Stimulated activated CD8-positive, alpha-beta memory T cell treated with anti-CD3 and anti-CD28 coated beads, Interleukin-7, amount 100 ng/mL, for 24 hours (primary cell): ENCODE data around the gene LRP1B.
"Not testable (repeated sequence)": the region's sequence is repeated elsewhere in the genome, so short reads cannot be mapped to it uniquely, and the experiment has no call there.

Source experiments
- DNase-seq: peaks from one replicate; pipeline ENCODE4 v3.0.0-alpha.2; 2020; ENCODE audit warnings: low read depth

LRP1B gene

GRCh38 chr2:141301551-141301950 lies 829.3 kb downstream of the LRP1B start:
- DNase-seq, result no peak

- no peak for DNase-seq
Observed at GRCh38 chr2:141280037-141280436, 850.8 kb downstream of the LRP1B start.

DNA sequence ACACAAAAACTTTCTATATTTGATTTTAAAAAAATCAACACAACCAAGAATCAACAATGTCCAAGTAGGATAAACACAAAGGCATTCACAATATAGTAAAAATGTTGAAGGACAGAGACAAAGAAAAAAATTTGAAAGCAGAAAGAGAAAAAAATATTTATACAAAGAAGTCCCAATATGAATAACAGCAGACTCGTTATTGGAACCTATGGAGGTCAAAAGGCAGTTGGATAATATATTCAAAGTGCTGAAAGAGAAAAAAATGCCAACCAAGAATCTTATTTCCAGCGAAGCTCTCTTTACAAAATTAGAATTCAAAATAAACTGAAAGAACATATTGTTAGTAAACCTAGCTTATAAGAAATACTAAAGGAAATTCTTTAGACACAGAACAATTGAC lies 859.5 kb downstream of the LRP1B start:
- no peak for DNase-seq

DNA sequence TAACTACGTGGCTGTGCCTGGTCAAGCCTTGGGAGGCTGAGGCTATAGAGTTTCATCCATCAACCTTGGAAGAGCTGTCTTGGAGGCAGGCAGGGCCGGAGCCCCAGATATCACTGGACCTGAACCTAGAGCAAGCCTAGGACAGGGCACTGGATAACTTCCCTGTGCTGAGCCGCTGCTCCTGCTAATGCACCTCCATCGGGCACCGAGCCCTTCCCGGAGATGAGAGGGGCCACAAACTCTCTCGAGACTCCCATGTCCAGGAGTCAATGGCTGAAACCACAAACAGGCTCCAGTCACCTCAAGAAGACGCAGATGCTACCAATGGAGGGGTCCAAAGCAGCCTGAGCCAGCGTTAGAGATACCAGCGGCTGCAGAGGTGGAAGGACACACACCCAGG lies 866.0 kb downstream of the LRP1B start:
- DNase-seq, result no peak

DNA sequence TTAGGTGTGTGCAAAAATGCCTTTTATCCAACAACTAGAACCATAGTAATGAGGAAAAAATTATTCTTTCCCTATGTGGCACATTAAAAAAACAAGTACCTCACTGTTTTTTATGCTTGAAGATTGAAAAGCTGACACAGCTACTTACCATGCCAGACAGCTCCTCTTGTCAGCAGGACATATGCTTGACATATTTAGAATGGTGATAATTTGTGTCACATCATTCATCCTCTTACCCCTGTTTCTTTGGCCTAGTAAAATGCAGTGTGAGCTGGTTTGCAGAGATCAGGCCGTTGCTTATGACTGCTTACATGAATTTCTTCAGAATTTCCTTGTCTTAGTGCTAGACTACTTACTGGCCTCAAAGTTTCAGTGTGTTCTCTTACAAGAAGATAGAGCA lies 869.9 kb downstream of the LRP1B start:
- DNase-seq, result no peak

DNA sequence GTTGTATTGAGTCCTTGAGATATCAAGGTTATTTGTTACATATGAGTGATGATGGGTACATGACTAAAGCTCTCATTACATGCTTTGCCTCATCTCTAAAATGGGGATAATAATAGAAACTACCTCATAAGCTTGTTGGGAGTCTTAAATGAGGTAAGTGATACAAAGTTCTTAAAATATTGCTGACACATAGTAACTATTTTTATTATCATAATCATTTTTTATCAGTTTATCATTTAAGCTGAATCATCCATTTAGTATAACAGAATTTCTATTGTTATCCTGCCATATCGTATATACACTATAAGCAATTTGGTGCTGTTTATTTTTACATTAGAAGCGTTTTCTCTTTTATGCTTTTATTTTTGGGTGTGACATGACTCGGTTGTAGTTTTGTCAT lies 871.1 kb downstream of the LRP1B start:
- no peak for DNase-seq

DNA sequence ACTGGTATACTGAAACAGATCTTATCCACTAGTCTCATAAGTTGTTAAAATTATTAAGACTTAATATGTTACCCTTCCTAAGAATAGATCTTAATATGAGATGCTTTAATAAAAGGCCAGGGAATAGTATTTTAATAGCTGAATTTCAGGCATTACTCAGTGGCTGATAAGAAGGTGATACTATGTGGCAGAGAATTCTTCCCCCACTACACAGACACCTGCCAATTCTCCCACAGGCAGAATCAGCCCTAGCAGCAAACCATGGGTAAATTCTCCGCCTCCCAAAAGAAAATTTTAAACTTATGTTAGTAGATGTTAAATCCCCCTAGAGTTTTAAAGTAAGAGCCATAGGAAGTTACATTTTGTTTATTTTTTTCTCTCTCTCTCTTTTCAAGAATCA lies 888.8 kb downstream of the LRP1B start:
- no peak for DNase-seq

DNA sequence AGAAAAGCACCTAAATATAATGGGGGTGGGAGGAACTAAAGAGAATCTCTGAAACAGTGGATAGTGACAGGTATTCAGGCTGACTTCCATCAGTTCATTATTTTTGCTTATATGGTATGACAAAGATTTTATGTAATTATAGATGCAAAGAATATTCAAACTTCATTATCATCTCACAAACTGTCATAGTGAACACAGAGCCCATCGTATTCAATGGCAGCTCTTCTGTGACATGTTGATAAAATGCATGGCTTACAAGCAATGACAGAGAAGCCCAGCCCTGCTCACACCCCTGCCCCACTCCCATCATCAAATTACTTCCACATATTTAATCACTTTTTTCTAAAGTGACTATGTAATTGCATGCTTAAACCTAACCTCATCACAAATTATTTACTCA lies 904.3 kb downstream of the LRP1B start:
- DNase-seq, result no peak

DNA sequence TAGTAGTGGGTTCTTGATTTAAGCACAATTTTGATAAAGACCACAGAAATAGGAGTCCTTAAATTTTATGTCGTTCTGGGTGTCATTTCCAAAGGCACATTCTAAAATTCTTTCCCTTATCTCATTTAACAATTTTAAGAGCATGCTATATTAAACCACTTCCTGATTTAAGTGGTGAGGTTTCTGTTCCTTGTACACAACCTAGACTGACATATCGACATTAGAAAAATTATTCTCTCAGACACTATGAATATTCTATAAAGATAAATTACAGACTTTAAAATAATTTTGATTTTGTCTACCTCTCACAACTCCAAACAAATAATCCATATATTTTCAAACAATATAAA lies 923.8 kb downstream of the LRP1B start:
- no peak for DNase-seq

DNA sequence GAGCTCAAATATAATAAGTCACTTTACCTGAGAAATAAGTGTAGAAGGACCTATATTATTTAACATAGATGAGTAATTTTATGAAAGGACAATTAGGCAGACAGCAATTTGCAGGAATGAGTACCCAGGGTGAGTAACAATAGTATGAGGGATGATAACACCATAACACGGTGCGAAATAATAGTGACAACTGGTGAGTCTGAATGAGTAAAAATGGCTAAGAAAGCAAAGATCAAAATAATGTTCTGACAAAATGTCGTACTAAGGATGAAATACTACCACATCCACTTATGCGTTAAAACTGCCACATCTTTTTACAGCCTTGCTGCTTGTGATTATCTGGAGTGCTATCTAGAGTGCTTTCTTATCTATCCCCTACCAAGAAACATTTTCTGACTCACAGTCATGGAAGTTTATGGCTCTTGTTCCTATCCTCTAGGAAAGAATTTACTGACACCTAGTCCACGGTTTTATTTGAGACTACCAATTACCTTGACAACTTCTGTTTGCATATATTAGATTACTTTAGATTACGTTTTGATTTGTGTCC lies 929.7 kb downstream of the LRP1B start:
- DNase-seq, result no peak

GRCh38 chr2:141200191-141200590 lies 930.6 kb downstream of the LRP1B start:
- DNase-seq, result no peak

GRCh38 chr2:141199711-141200110 lies 931.1 kb downstream of the LRP1B start:
- no peak for DNase-seq

GRCh38 chr2:141195087-141195486 lies 935.7 kb downstream of the LRP1B start:
- no peak for DNase-seq

- DNase-seq, result no peak
Observed at GRCh38 chr2:141187075-141187439, 943.8 kb downstream of the LRP1B start.

DNA sequence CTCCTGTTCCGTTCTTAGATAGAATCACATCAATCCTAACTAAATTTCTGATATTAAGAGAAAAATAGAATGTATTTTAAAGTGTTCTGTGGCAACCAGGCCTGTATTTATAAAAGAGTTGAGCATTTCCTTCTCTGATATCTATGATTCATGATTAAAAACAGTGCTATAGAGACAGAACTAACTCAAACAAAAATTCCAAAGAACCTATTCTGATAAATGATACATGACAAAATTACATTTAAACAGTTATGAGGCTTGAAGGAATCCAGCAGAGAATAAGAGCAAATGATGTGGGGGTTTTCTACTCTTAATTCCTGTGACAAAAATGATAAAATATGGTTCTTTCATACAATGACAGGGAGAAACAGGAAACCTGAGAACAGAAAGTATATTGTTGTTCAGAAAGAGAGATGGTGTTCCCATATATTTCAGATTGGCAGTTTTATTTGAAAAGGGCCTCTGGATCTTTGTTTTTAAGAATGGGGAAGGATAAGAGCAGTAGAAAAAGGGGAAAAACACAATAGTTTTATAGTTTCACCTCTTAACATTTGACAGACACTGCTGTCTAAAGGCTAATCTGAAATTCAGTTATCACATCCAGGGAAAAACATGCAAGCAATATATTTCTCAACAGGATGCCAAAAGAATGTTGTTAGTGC lies 944.3 kb downstream of the LRP1B start:
- no peak for DNase-seq

- no peak for DNase-seq
Observed at GRCh38 chr2:141182246-141182645, 948.6 kb downstream of the LRP1B start.

DNA sequence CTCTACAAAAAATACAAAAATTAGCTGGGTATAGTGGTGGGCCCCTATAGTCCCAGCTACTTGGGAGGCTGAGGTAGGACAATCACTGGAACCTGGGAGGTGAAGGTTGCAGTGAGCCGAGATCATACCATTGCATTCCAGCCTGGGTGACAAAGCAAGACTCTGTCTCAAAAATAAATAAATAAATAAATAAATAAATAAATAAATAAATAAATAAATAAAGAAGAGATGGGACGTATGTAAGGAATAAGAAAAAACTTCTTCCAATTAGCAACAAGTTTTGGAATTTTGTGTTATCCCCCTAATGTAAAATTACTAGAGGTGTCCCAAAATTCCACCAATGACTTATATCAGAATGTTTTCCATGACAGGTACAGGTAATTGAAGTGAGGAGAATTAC lies 961.7 kb downstream of the LRP1B start:
- DNase-seq, result not testable (repeated sequence)

- DNase-seq, result no peak
Observed at GRCh38 chr2:141162314-141162713, 968.5 kb downstream of the LRP1B start.

DNA sequence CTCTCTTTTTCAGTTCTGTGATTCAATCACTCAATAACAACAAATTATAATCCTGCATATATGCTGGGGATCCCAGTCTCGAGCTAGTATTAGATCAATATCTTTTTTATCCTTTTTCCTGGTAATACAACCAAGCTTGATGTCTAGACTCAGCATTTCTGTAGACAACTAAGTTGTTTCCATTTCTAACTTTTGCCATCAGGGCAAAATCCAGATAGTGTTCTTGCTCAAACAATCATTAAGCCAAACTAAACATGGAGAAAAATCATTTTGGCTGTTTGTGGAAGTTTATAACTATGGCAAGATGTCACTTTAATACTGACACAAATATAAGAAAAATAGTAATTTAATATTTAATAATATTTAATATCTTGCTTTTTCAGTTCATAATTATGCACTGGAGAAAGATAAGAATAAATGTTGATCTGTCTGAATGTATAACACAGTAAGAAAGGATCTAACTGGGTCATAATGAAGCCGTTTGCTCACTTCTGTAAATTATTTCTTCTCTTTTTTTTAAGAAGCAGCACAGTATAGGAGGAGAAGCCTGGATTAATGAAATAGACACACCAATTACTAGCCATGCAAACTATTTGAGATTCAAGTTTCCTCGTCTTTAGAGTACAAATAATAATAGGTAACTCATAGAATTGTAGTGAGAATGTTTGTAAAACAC lies 979.1 kb downstream of the LRP1B start:
- DNase-seq, result no peak

DNA sequence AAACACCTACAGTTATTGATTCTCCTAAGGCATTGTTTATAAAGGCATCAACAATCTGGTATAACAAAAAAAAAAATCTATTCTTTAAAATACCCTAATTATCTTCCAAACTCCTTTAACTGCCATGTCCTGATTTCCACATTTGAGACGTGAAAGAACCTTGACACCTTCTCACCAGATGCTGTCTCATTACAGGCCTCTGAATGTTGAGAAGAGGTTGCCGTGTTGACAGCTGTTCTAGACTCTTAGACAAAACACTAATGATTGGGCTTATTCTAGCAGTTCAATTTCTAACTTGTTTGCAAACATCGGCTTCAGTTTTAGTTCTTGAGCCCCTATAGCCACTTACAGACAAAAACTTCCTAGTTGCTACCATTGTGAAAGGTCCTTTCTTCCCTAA lies 988.8 kb downstream of the LRP1B start:
- no peak for DNase-seq

DNA sequence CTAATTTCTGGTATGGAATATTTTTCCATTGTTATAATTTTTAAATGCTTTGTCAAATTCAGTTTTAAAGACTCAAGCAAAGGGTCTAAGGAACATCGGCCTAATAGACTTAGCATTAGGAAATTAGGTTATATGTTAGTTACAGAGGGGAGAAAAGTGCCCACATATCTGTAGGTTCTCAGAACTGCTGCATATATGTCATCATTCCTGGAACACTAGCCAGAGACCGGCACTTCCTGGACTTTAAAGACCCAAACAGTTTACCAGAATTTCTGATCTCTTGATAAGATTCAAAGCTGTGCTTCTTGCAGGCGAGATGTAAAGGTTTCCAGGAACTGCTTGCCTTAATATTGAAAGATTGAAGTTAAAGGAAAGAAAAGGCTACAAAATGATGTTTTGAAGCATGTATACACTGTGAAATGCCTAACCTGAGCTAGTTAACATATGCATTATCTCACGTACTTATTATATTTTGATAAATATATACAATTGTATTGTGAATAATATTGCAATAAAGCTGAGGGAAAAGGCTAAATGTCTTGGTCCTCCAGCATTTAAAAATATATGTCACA lies 993.6 kb downstream of the LRP1B start:
- DNase-seq, result no peak

GRCh38 chr2:141133883-141134282 lies 996.9 kb downstream of the LRP1B start:
- DNase-seq, result no peak

GRCh38 chr2:141125432-141125831 lies 1005.4 kb downstream of the LRP1B start:
- DNase-seq, result no peak

DNA sequence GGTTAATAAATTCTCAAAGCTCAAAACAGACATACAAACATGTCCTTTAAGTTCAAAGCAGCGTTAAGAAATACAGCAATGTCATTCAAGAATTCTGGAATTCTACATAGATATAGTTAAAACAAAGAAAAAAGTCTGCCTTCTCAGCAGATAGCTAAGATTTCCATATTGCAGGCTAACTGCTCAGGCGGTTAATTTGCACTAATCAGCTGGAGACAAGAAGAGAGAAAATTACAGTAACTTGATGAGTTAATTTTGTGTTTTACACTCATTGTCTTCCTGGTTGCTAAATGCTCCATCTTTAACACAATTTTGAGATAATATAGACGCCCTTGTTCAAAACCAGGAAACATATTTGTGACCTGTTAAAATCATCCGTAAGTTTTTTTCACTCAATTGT lies 1012.0 kb downstream of the LRP1B start:
- no peak for DNase-seq
